GM23248 (cell line): Measurements from ENCODE around the gene CNTLN. TPM values are rescaled to one million over a fixed set of nuclear protein-coding genes. Genes with fewer than 3 reads are reported as not detected.

Source experiments
- DNase-seq: peaks from one replicate; pipeline ENCODE4 v3.0.0-alpha.2; 2015
- H2AFZ ChIP-seq: fragments of 200-600 bp; sonication (generic); 2 replicates; pipeline ENCODE4 v1.6.1; 2016; ENCODE audit warnings: antibody characterized with exemption
- H3F3A ChIP-seq: fragments of 200-600 bp; sonication (generic); 2 replicates; pipeline ENCODE4 v1.6.1; 2016; ENCODE audit warnings: mild to moderate bottlenecking, antibody characterized with exemption, mixed run types; ENCODE audit not compliant: insufficient read depth
- H3K27ac ChIP-seq: fragments of 200-600 bp; sonication (generic); 2 replicates; pipeline ENCODE4 v1.5.1; 2016; ENCODE audit warnings: mild to moderate bottlenecking
- H3K27me3 ChIP-seq: fragments of 200-600 bp; sonication (generic); replicated peaks from 2 replicates; pipeline ENCODE4 v1.6.1; 2016; ENCODE audit warnings: mild to moderate bottlenecking; ENCODE audit not compliant: insufficient read depth
- H3K36me3 ChIP-seq: fragments of 200-600 bp; sonication (generic); 2 replicates; pipeline ENCODE4 v1.6.1; 2016; ENCODE audit warnings: low read depth, mild to moderate bottlenecking
- H3K4me1 ChIP-seq: fragments of 200-600 bp; sonication (generic); 2 replicates; pipeline ENCODE4 v1.6.1; 2016; ENCODE audit warnings: mild to moderate bottlenecking; ENCODE audit not compliant: insufficient read depth
- H3K4me2 ChIP-seq: fragments of 200-600 bp; sonication (generic); one replicate; pipeline ENCODE4 v1.6.1; 2016; ENCODE audit warnings: mild to moderate bottlenecking; ENCODE audit not compliant: unreplicated experiment
- H3K4me3 ChIP-seq: fragments of 200-600 bp; sonication (generic); 2 replicates; pipeline ENCODE4 v1.5.1; 2016; ENCODE audit warnings: mild to moderate bottlenecking
- H3K79me2 ChIP-seq: fragments of 200-600 bp; sonication (generic); 2 replicates; pipeline ENCODE4 v1.6.1; 2016; ENCODE audit warnings: mild to moderate bottlenecking; ENCODE audit not compliant: insufficient read depth
- H3K9ac ChIP-seq: fragments of 200-600 bp; sonication (generic); 2 replicates; pipeline ENCODE4 v1.6.1; 2016; ENCODE audit warnings: mild to moderate bottlenecking
- H3K9me2 ChIP-seq: fragments of 200-600 bp; sonication (generic); 2 replicates; pipeline ENCODE4 v1.6.1; 2016; ENCODE audit warnings: mixed run types, mild to moderate bottlenecking, moderate library complexity; ENCODE audit not compliant: insufficient read depth
- H3K9me3 ChIP-seq: fragments of 200-600 bp; sonication (generic); one replicate; pipeline ENCODE4 v1.6.1; 2017; ENCODE audit warnings: low read depth
- H4K20me1 ChIP-seq: fragments of 200-600 bp; sonication (generic); 2 replicates; pipeline ENCODE4 v1.6.0; 2016; ENCODE audit not compliant: insufficient read depth
- EZH2 ChIP-seq: fragments of 200-600 bp; sonication (generic); IDR thresholded peaks from 2 replicates; pipeline ENCODE4 v1.6.1; 2018; ENCODE audit warnings: antibody characterized with exemption, mild to moderate bottlenecking; ENCODE audit not compliant: insufficient read depth, poor library complexity, severe bottlenecking
- EZH2phosphoT487 ChIP-seq: fragments of 200-600 bp; sonication (generic); IDR thresholded peaks from 2 replicates; pipeline ENCODE4 v1.6.1; 2018; ENCODE audit warnings: antibody characterized with exemption, moderate library complexity, mild to moderate bottlenecking, low read depth; ENCODE audit not compliant: insufficient read depth
- WGBS, 2 experiments: methylation state at CpG; one replicate each; pipeline ENCODE4 v1.1.6; 2015 to 2017; ENCODE audit warnings: low lambda C conversion rate in 2 of 2, low coverage in 1 of 2; ENCODE audit errors: missing lambda C conversion rate in 2 of 2; 5-methylcytosine and 5-hydroxymethylcytosine counted together
- in situ Hi-C: fragments of 300-500 bp; cut with MboI; formaldehyde crosslinking; loops from 2 replicates; pipeline ENCODE4 v1.15.0; 2020
- polyA plus RNA-seq: library from polyadenylated mRNA; unstranded; fragments of >200 nt; fragmentation: Nextera tagmentation; extraction: Ambion mirVana; gene quantifications from 2 replicates; pipeline ENCODE4 v1.2.1, GENCODE V29; 2016
- total RNA-seq: library from RNA; depleted of rRNA; stranded (reverse); fragments of >200 nt; shearing (Covaris generic); gene quantifications from 2 replicates; pipeline ENCODE4 v1.2.3, GENCODE V29; 2014

CNTLN gene
- total and polyA plus RNA-seq, 2 experiments from 2014 or later, result 4.8 to 7.2 TPM

DNA sequence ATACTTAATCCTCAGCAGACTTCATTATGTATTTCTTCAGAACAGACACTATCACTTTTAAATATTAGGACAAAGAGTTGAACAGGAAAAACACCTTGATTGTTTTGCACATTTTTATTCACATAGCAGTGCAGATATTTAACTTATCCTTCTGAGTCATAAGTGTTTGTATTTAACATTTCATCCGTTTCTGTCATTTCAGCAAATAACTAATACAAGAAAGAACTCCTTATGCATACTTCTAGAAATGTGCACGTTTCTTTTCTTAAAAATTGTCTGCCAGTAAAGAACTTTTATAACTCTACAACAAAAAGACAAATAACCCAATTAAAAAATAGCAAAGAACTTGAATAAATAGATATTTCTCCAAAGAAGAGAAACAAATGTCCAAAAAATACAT lies 3.3 kb upstream of the CNTLN start:
- Histone ChIP-seq H2AFZ (no peak overlapping the region), H3K27ac (no peak overlapping the region), H3K9me2 (no peaks in the 10 kb centered on the region), H3K9ac (no peak overlapping the region), H3K27me3 (no peaks in the 10 kb centered on the region), H4K20me1 (no peaks in the 10 kb centered on the region), H3K79me2 (peaks cover 11% of the 10 kb centered on the region), H3K9me3 (no peaks in the 10 kb centered on the region), H3K4me3 (no peak overlapping the region), H3K4me2 (no peak overlapping the region), H3K4me1 (no peaks in the 10 kb centered on the region; the same call in 1 of the 2 replicates), H3F3A (peaks cover 13% of the 10 kb centered on the region; the same call in 1 of the 2 replicates), H3K36me3 (no peaks in the 10 kb centered on the region)
- in situ Hi-C loops, result no loop called here
- TF ChIP-seq EZH2 (no peak), EZH2phosphoT487 (no peak)
- 27 to 32% methylated on average over 2 of the region's 2 CpGs for WGBS, 2 experiments
- DNase-seq, result peak; percentile 6

GRCh38 chr9:17135295-17136160 lies 688 bp downstream of the CNTLN start:
- H3F3A ChIP-seq, result peaks cover 13% of the 10 kb centered on the region; the same call in 1 of the 2 replicates
- H3K9ac ChIP-seq, result peak overlapping the region; percentile 90
- no peaks in the 10 kb centered on the region for H3K27me3 ChIP-seq
- H3K4me1 ChIP-seq, result peaks cover 9% of the 10 kb centered on the region; the same call in 1 of the 2 replicates
- H3K27ac ChIP-seq, result peak overlapping the region; percentile 44
- peak overlapping the region; percentile 91 for H3K4me3 ChIP-seq
- 1% methylated on average over 41 to 43 of the region's 44 CpGs for WGBS, 2 experiments
- peaks cover 50% of the 10 kb centered on the region for H3K79me2 ChIP-seq
- H4K20me1 ChIP-seq, result no peaks in the 10 kb centered on the region
- H3K4me2 ChIP-seq, result peak overlapping the region; percentile 88
- H3K36me3 ChIP-seq, result no peaks in the 10 kb centered on the region
- H3K9me2 ChIP-seq, result no peaks in the 10 kb centered on the region
- DNase-seq, result peak; percentile 75
- no peaks in the 10 kb centered on the region for H3K9me3 ChIP-seq
- H2AFZ ChIP-seq, result peak overlapping the region; percentile 98
- TF ChIP-seq EZH2, result no peak
- in situ Hi-C loops, result no loop called here

DNA sequence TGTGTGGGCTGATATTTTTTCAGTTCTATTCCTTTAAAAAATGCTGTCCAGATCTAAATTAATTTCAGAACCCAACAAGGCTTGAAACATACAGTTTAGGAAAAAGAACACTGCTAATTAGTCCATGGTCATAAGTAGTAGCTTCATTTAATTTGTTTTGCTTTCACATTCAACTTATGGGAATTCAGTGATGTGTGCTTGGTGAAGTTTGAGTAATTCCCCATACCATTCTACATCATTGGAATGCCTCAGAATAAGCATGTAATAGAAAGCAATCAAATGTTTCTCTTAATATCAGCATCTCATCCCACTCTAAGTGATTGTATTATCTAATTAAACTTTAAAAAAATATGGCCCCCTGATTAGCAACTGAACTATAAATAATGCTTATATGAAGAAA lies 2.7 kb downstream of the CNTLN start:
- peaks cover 70% of the 10 kb centered on the region for H3K79me2 ChIP-seq
- H3K4me3 ChIP-seq, result no peak overlapping the region
- no peak overlapping the region for H2AFZ ChIP-seq
- peak; percentile 6 for DNase-seq
- H3K36me3 ChIP-seq, result no peaks in the 10 kb centered on the region
- H3K27me3 ChIP-seq, result no peaks in the 10 kb centered on the region
- peaks cover 13% of the 10 kb centered on the region; the same call in 1 of the 2 replicates for H3F3A ChIP-seq
- no peaks in the 10 kb centered on the region for H3K9me3 ChIP-seq
- TF ChIP-seq EZH2 (no peak), EZH2phosphoT487 (no peak)
- no peaks in the 10 kb centered on the region for H4K20me1 ChIP-seq
- H3K27ac ChIP-seq, result no peak overlapping the region
- H3K9me2 ChIP-seq, result no peaks in the 10 kb centered on the region
- H3K4me2 ChIP-seq, result no peak overlapping the region
- H3K9ac ChIP-seq, result no peak overlapping the region
- in situ Hi-C loops, result no loop called here
- H3K4me1 ChIP-seq, result 0 out of 2 replicates have a peak, but pooled peaks cover 9% of the 10 kb centered on the region

GRCh38 chr9:17138503-17138902 lies 3.7 kb downstream of the CNTLN start:
- no peak for TF ChIP-seq EZH2
- TF ChIP-seq EZH2phosphoT487, result no peak
- Histone ChIP-seq H3K4me1 (0 out of 2 replicates have a peak, but pooled peaks cover 9% of the 10 kb centered on the region), H3K27me3 (no peaks in the 10 kb centered on the region), H3K79me2 (peaks cover 80% of the 10 kb centered on the region), H2AFZ (no peak overlapping the region), H3K27ac (no peak overlapping the region), H3K4me2 (no peak overlapping the region), H3K4me3 (no peak overlapping the region), H3K36me3 (no peaks in the 10 kb centered on the region), H3K9me3 (no peaks in the 10 kb centered on the region), H3K9ac (no peak overlapping the region), H3K9me2 (no peaks in the 10 kb centered on the region), H4K20me1 (no peaks in the 10 kb centered on the region), H3F3A (peaks cover 13% of the 10 kb centered on the region; the same call in 1 of the 2 replicates)
- no peak for DNase-seq
- 97 to 98% methylated on average over 1 of the region's 1 CpG for WGBS, 2 experiments
- in situ Hi-C loops, result no loop called here
